HEK293 (cell line): ENCODE data around the gene TRMT1.

Source experiments
- EGR2 ChIP-seq: fragments of 450-650 bp; formaldehyde crosslinking; IDR thresholded peaks from 2 replicates; pipeline ENCODE4 v1.5.1; 2016; ENCODE audit warnings: low read depth, missing biosample characterization, missing genetic modification characterization
- GFI1B ChIP-seq: fragments of 450-650 bp; formaldehyde crosslinking; IDR thresholded peaks from 2 replicates; pipeline ENCODE4 v1.5.1; 2016; ENCODE audit warnings: missing biosample characterization, missing genetic modification characterization
- GLIS1 ChIP-seq: fragments of 450-650 bp; formaldehyde crosslinking; IDR thresholded peaks from 2 replicates; pipeline ENCODE4 v1.5.1; 2016; ENCODE audit warnings: missing biosample characterization, missing genetic modification characterization
- MEIS1 ChIP-seq: sonication (generic); formaldehyde crosslinking; IDR thresholded peaks from 2 replicates; pipeline ENCODE4 v1.8.1; 2022; ENCODE audit warnings: missing genetic modification reagents, mild to moderate bottlenecking, borderline replicate concordance
- SP7 ChIP-seq: fragments of 450-650 bp; formaldehyde crosslinking; IDR thresholded peaks from 2 replicates; pipeline ENCODE4 v1.5.1; 2016; ENCODE audit warnings: missing biosample characterization, missing genetic modification characterization
- YY1 ChIP-seq: fragments of 450-650 bp; formaldehyde crosslinking; IDR thresholded peaks from 2 replicates; pipeline ENCODE4 v1.5.1; 2018; ENCODE audit warnings: missing biosample characterization, missing genetic modification characterization
- ZNF133 ChIP-seq: fragments of 450-650 bp; formaldehyde crosslinking; IDR thresholded peaks from 2 replicates; pipeline ENCODE4 v1.5.1; 2016; ENCODE audit warnings: missing biosample characterization, missing genetic modification characterization
- ZNF155 ChIP-seq: fragments of 450-650 bp; formaldehyde crosslinking; IDR thresholded peaks from 2 replicates; pipeline ENCODE4 v1.5.1; 2016; ENCODE audit warnings: missing biosample characterization, missing genetic modification characterization
- ZNF169 ChIP-seq: fragments of 450-650 bp; formaldehyde crosslinking; IDR thresholded peaks from 2 replicates; pipeline ENCODE4 v1.5.1; 2016; ENCODE audit warnings: missing biosample characterization, missing genetic modification characterization
- ZNF341 ChIP-seq: fragments of 450-650 bp; formaldehyde crosslinking; IDR thresholded peaks from 2 replicates; pipeline ENCODE4; 2016; ENCODE audit warnings: low read depth, missing biosample characterization, missing genetic modification characterization
- ZNF521 ChIP-seq: fragments of 450-650 bp; formaldehyde crosslinking; IDR thresholded peaks from 2 replicates; pipeline ENCODE4 v1.5.1; 2017; ENCODE audit warnings: missing biosample characterization, mild to moderate bottlenecking, missing genetic modification characterization
- ZNF600 ChIP-seq: fragments of 450-650 bp; formaldehyde crosslinking; IDR thresholded peaks from 2 replicates; pipeline ENCODE4 v1.5.1; 2016; ENCODE audit warnings: missing biosample characterization, missing genetic modification characterization
- ZNF626 ChIP-seq: fragments of 450-650 bp; sonication (Bioruptor Pico); formaldehyde crosslinking; IDR thresholded peaks from 2 replicates; pipeline ENCODE4 v1.5.1; 2018; ENCODE audit warnings: missing biosample characterization, missing genetic modification characterization, inconsistent platforms
- ZNF654 ChIP-seq: fragments of 450-650 bp; formaldehyde crosslinking; IDR thresholded peaks from 2 replicates; pipeline ENCODE4 v1.5.1; 2016; ENCODE audit warnings: low read depth, missing biosample characterization, missing genetic modification characterization
- ZNF843 ChIP-seq: fragments of 450-650 bp; formaldehyde crosslinking; IDR thresholded peaks from 2 replicates; pipeline ENCODE4 v1.5.1; 2016; ENCODE audit warnings: missing biosample characterization, missing genetic modification characterization
- TF ChIP-seq, protein P1 (sequence below): fragments of 450-650 bp; formaldehyde crosslinking; IDR thresholded peaks from 2 replicates; pipeline ENCODE4 v1.5.1; 2016; ENCODE audit warnings: missing biosample characterization, missing genetic modification characterization
- TF ChIP-seq, protein P2 (sequence below): fragments of 450-650 bp; formaldehyde crosslinking; IDR thresholded peaks from 2 replicates; pipeline ENCODE4 v1.5.1; 2016; ENCODE audit warnings: missing biosample characterization, missing genetic modification characterization
- TF ChIP-seq, protein P3 (sequence below): fragments of 450-650 bp; formaldehyde crosslinking; IDR thresholded peaks from 2 replicates; pipeline ENCODE4 v1.5.0; 2017; ENCODE audit warnings: missing biosample characterization, missing genetic modification characterization, borderline replicate concordance
- TF ChIP-seq, protein P4 (sequence below): fragments of 450-650 bp; formaldehyde crosslinking; IDR thresholded peaks from 2 replicates; pipeline ENCODE4 v1.5.1; 2016; ENCODE audit warnings: missing biosample characterization, missing genetic modification characterization
- TF ChIP-seq, protein P5 (sequence below): sonication (generic); formaldehyde crosslinking; IDR thresholded peaks from 2 replicates; pipeline ENCODE4 v1.8.1; 2022; ENCODE audit warnings: mild to moderate bottlenecking, moderate library complexity, missing genetic modification reagents
- TF ChIP-seq, protein P6 (sequence below): fragments of 450-650 bp; formaldehyde crosslinking; IDR thresholded peaks from 2 replicates; pipeline ENCODE4 v1.5.1; 2017; ENCODE audit warnings: missing biosample characterization, missing genetic modification characterization
- TF ChIP-seq, protein P7 (sequence below): fragments of 450-650 bp; formaldehyde crosslinking; IDR thresholded peaks from 2 replicates; pipeline ENCODE4 v1.5.1; 2016; ENCODE audit warnings: missing biosample characterization, missing genetic modification characterization
- TF ChIP-seq, protein P8 (sequence below): fragments of 450-650 bp; formaldehyde crosslinking; IDR thresholded peaks from 2 replicates; pipeline ENCODE4 v1.5.1; 2016; ENCODE audit warnings: missing biosample characterization, missing genetic modification characterization, borderline replicate concordance

Gene TRMT1

DNA sequence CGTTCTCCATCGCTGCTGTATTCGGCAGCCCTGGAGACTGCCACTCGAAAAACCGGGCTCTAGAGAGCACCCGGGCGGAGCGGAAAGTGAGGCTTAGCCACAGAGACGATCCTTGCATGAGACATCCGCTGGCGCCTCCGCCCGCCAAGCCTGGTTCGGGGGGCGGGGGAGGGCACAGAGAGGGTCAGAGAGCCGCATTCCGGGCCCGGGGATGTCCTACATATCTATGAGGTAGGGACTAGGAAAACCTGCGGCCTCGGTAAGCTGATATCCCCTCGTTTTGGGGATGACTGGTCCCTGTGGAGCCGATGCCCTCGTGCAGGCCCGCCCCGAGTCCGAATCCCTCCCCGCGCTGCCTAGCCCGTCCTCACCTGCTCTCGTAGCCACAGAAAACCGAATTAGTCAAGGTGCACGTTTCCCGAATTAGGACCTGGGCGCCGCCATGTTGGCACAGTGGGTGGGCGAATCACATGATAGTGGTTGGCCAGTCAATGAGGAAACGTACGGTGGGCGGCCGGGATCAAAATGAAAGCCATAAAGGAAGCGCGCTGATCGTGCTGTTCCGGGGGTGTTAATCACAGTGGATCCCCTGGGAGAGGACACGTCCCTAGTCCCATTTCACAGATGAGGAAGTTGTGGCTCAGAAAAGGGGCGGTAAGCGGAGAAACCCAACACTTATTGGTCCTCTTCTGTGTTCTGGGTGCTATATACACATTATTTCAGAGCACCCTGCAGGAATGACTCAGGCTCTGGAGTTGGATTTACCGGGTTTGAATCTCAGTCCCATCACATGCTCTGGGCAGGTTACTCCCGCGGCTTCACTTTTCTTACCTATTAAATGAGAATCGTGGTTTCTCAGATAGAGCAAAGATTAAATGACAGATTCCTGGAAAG is at the start of gene TRMT1 (continued):
- TF ChIP-seq, protein P1, sequence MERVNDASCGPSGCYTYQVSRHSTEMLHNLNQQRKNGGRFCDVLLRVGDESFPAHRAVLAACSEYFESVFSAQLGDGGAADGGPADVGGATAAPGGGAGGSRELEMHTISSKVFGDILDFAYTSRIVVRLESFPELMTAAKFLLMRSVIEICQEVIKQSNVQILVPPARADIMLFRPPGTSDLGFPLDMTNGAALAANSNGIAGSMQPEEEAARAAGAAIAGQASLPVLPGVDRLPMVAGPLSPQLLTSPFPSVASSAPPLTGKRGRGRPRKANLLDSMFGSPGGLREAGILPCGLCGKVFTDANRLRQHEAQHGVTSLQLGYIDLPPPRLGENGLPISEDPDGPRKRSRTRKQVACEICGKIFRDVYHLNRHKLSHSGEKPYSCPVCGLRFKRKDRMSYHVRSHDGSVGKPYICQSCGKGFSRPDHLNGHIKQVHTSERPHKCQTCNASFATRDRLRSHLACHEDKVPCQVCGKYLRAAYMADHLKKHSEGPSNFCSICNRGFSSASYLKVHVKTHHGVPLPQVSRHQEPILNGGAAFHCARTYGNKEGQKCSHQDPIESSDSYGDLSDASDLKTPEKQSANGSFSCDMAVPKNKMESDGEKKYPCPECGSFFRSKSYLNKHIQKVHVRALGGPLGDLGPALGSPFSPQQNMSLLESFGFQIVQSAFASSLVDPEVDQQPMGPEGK: peak; percentile 95
- TF ChIP-seq, protein P2, sequence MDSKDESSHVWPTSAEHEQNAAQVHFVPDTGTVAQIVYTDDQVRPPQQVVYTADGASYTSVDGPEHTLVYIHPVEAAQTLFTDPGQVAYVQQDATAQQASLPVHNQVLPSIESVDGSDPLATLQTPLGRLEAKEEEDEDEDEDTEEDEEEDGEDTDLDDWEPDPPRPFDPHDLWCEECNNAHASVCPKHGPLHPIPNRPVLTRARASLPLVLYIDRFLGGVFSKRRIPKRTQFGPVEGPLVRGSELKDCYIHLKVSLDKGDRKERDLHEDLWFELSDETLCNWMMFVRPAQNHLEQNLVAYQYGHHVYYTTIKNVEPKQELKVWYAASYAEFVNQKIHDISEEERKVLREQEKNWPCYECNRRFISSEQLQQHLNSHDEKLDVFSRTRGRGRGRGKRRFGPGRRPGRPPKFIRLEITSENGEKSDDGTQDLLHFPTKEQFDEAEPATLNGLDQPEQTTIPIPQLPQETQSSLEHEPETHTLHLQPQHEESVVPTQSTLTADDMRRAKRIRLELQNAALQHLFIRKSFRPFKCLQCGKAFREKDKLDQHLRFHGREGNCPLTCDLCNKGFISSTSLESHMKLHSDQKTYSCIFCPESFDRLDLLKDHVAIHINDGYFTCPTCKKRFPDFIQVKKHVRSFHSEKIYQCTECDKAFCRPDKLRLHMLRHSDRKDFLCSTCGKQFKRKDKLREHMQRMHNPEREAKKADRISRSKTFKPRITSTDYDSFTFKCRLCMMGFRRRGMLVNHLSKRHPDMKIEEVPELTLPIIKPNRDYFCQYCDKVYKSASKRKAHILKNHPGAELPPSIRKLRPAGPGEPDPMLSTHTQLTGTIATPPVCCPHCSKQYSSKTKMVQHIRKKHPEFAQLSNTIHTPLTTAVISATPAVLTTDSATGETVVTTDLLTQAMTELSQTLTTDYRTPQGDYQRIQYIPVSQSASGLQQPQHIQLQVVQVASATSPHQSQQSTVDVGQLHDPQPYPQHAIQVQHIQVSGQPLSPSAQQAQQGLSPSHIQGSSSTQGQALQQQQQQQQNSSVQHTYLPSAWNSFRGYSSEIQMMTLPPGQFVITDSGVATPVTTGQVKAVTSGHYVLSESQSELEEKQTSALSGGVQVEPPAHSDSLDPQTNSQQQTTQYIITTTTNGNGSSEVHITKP (tag by site-specific recombination): peak; percentile 86
- TF ChIP-seq, protein P3, sequence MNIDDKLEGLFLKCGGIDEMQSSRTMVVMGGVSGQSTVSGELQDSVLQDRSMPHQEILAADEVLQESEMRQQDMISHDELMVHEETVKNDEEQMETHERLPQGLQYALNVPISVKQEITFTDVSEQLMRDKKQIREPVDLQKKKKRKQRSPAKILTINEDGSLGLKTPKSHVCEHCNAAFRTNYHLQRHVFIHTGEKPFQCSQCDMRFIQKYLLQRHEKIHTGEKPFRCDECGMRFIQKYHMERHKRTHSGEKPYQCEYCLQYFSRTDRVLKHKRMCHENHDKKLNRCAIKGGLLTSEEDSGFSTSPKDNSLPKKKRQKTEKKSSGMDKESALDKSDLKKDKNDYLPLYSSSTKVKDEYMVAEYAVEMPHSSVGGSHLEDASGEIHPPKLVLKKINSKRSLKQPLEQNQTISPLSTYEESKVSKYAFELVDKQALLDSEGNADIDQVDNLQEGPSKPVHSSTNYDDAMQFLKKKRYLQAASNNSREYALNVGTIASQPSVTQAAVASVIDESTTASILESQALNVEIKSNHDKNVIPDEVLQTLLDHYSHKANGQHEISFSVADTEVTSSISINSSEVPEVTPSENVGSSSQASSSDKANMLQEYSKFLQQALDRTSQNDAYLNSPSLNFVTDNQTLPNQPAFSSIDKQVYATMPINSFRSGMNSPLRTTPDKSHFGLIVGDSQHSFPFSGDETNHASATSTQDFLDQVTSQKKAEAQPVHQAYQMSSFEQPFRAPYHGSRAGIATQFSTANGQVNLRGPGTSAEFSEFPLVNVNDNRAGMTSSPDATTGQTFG (tag by site-specific recombination): no peak
- TF ChIP-seq, protein P4, sequence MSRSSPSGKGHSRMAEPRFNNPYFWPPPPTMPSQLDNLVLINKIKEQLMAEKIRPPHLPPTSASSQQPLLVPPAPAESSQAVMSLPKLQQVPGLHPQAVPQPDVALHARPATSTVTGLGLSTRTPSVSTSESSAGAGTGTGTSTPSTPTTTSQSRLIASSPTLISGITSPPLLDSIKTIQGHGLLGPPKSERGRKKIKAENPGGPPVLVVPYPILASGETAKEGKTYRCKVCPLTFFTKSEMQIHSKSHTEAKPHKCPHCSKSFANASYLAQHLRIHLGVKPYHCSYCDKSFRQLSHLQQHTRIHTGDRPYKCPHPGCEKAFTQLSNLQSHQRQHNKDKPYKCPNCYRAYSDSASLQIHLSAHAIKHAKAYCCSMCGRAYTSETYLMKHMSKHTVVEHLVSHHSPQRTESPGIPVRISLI (tag by site-specific recombination): no peak
- TF ChIP-seq ZNF600 (tag by site-specific recombination): peak; percentile 77
- TF ChIP-seq ZNF843 (tag by site-specific recombination): peak; percentile 57
- TF ChIP-seq GLIS1 (tag by site-specific recombination): peak; percentile 83
- TF ChIP-seq SP7 (tag by site-specific recombination): peak; percentile 92
- TF ChIP-seq, protein P5, sequence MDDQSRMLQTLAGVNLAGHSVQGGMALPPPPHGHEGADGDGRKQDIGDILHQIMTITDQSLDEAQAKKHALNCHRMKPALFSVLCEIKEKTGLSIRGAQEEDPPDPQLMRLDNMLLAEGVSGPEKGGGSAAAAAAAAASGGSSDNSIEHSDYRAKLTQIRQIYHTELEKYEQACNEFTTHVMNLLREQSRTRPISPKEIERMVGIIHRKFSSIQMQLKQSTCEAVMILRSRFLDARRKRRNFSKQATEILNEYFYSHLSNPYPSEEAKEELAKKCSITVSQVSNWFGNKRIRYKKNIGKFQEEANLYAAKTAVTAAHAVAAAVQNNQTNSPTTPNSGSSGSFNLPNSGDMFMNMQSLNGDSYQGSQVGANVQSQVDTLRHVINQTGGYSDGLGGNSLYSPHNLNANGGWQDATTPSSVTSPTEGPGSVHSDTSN (CRISPR knock-in tag): peak; percentile 59; the same call in 1 of the 2 replicates
- TF ChIP-seq ZNF169: no peak
- TF ChIP-seq GFI1B (tag by site-specific recombination): peak; percentile 88
- TF ChIP-seq, protein P6, sequence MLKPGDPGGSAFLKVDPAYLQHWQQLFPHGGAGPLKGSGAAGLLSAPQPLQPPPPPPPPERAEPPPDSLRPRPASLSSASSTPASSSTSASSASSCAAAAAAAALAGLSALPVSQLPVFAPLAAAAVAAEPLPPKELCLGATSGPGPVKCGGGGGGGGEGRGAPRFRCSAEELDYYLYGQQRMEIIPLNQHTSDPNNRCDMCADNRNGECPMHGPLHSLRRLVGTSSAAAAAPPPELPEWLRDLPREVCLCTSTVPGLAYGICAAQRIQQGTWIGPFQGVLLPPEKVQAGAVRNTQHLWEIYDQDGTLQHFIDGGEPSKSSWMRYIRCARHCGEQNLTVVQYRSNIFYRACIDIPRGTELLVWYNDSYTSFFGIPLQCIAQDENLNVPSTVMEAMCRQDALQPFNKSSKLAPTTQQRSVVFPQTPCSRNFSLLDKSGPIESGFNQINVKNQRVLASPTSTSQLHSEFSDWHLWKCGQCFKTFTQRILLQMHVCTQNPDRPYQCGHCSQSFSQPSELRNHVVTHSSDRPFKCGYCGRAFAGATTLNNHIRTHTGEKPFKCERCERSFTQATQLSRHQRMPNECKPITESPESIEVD: no peak
- TF ChIP-seq ZNF133 (tag by site-specific recombination): no peak
- no peak for TF ChIP-seq ZNF626 (tag by site-specific recombination)
- no peak for TF ChIP-seq ZNF155
- peak; percentile 89 for TF ChIP-seq EGR2 (tag by site-specific recombination)
- no peak for TF ChIP-seq ZNF654
- peak; percentile 97 for TF ChIP-seq YY1 (tag by site-specific recombination)
- peak; percentile 91 for TF ChIP-seq ZNF341 (tag by site-specific recombination)
- no peak for TF ChIP-seq MEIS1
- TF ChIP-seq, protein P7, sequence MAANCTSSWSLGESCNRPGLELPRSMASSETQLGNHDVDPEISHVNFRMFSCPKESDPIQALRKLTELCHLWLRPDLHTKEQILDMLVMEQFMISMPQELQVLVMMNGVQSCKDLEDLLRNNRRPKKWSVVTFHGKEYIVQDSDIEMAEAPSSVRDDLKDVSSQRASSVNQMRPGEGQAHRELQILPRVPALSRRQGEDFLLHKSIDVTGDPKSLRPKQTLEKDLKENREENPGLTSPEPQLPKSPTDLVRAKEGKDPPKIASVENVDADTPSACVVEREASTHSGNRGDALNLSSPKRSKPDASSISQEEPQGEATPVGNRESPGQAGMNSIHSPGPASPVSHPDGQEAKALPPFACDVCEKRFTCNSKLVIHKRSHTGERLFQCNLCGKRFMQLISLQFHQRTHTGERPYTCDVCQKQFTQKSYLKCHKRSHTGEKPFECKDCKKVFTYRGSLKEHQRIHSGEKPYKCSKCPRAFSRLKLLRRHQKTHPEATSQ (tag by site-specific recombination): peak; percentile 90
- TF ChIP-seq, protein P8, sequence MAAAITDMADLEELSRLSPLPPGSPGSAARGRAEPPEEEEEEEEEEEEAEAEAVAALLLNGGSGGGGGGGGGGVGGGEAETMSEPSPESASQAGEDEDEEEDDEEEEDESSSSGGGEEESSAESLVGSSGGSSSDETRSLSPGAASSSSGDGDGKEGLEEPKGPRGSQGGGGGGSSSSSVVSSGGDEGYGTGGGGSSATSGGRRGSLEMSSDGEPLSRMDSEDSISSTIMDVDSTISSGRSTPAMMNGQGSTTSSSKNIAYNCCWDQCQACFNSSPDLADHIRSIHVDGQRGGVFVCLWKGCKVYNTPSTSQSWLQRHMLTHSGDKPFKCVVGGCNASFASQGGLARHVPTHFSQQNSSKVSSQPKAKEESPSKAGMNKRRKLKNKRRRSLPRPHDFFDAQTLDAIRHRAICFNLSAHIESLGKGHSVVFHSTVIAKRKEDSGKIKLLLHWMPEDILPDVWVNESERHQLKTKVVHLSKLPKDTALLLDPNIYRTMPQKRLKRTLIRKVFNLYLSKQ (tag by site-specific recombination): no peak
- TF ChIP-seq ZNF521 (tag by site-specific recombination): no peak
